Heart left ventricle (tissue), 13 donors: Measurements from ENCODE around the gene INSRR.

Experiments
- POLR2A ChIP-seq, 2 donors: fragments of 450-650 bp; IDR thresholded peaks; one replicate each; pipeline ENCODE4 v1.6.1; 2017; ENCODE audit warnings: antibody characterized with exemption in 2 of 2, mild to moderate bottlenecking in 2 of 2, moderate library complexity in 2 of 2
- TF ChIP-seq, protein P1 (sequence below), 12 donors: fragments of 200-600 bp; sonication (generic) in 4 of 12; IDR thresholded peaks; one replicate each; pipeline versions ENCODE4 v1.5.0 to v1.8.0; 2018 to 2022; ENCODE audit warnings: antibody characterized with exemption in 12 of 12, mild to moderate bottlenecking in 5 of 12
- donor health status: ischemic (EF 13 %, LVEDD 7.1; RV severe dilation, severe dysfunction).
- donor health status: DM: no; HTN: yes; CAD: no.
- donor health status: DM: no; HTN: no; CAD: no.
- donor health status: ischemic (EF 25% LVEDD 6.9; RV normal size, moderate dysfunction).
- donor health status: ischemic (EF 25% LVEDD 5.7; RV mildly dilated, moderate dysfunction).
- donor health status: ischemic (EF 35%, LVEDD 5.7; RV mildly dilated, moderate dysfunction).
- donor health status: nonischemic (EF 11% LVEDD 7.7; RV severe dilation, severe dysfunction).
- donor health status: DM: yes; HTN: yes; CAD: no.
- donor health status: PGD.
- donor health status: ischemic (EF 29% LVEDD 5.4; RV normal size, mild dysfunction).
- donor health status: nonischemic (EF 23%, LVEDD 6.1; RV moderate dilation, normal function).

DNA sequence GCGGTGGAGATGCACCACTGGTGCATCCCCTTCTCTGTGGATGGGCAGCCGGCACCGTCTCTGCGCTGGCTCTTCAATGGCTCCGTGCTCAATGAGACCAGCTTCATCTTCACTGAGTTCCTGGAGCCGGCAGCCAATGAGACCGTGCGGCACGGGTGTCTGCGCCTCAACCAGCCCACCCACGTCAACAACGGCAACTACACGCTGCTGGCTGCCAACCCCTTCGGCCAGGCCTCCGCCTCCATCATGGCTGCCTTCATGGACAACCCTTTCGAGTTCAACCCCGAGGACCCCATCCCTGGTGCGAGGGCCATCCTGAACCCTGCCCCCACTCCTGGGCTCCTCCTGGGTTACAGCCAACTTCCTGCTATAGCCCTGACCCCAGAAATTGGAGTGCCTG lies 14.7 kb upstream of the INSRR start:
- TF ChIP-seq, protein P1, sequence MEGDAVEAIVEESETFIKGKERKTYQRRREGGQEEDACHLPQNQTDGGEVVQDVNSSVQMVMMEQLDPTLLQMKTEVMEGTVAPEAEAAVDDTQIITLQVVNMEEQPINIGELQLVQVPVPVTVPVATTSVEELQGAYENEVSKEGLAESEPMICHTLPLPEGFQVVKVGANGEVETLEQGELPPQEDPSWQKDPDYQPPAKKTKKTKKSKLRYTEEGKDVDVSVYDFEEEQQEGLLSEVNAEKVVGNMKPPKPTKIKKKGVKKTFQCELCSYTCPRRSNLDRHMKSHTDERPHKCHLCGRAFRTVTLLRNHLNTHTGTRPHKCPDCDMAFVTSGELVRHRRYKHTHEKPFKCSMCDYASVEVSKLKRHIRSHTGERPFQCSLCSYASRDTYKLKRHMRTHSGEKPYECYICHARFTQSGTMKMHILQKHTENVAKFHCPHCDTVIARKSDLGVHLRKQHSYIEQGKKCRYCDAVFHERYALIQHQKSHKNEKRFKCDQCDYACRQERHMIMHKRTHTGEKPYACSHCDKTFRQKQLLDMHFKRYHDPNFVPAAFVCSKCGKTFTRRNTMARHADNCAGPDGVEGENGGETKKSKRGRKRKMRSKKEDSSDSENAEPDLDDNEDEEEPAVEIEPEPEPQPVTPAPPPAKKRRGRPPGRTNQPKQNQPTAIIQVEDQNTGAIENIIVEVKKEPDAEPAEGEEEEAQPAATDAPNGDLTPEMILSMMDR (IDR thresholded peaks at IDR 0.05) = no peak
- no peak for TF ChIP-seq POLR2A (IDR thresholded peaks at IDR 0.05)
